OCI-M1 (cell line): ENCODE results near the gene BEND4.
"Not testable (repeated sequence)": the region's sequence is repeated elsewhere in the genome, so short reads cannot be mapped to it uniquely, and the experiment has no call there.

Experiments used
- DNase-seq: peaks from one replicate; lab custom pipeline; 2025; lab: John Stamatoyannopoulos, UW

BEND4 gene

DNA sequence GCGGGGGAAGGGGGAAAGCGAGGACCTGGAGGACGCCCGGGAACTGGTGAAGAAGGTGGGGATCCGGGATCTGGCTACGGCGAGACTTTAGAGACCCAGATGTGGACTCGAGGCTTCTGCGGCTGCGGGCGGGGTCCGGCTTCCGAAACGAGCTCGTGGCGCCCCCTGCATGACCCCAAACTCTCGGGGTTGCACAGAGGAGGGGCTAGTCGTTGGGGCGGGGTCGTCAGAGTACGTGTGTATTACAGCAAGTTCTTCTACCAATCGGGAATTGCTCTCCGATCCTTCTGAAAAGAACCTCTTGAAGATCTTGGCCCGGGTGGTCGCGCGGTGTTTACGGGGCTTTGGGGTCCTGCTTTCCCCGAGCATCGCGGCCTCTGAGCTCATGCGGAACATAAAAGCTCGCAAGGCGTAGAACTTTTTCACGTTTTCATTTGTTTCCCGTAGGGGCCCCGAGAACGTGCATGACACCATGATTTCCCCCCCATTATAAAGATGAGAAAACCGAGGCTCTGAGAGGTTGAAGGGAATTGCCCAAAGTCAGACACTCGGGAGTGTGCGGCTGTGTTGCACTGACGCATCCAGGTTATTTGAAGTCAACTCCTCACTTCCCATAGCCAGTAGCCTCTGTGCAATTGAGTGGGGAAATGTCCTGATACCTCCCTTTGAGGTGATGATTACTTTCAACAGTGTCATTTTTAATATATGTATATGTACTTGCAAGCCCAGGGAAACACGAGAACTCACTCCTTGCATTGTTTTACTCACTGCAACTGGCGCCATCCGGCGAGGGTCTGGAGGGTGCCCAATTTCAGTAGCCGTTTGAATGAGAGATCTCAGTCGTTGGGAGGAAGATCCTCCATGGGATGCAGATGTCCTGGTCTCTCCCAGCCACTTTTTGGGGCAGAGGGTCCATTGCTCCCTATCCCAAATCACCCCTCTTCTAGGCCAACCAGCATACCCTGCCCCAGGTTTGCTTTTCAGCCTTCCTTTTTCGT is at the start of gene BEND4:
TSS of gene BEND4 (minus strand) at position 149 of the 998 bp plus-strand sequence. CDS start 512 bp downstream, outside the sequence.
- no peak for DNase-seq

DNA sequence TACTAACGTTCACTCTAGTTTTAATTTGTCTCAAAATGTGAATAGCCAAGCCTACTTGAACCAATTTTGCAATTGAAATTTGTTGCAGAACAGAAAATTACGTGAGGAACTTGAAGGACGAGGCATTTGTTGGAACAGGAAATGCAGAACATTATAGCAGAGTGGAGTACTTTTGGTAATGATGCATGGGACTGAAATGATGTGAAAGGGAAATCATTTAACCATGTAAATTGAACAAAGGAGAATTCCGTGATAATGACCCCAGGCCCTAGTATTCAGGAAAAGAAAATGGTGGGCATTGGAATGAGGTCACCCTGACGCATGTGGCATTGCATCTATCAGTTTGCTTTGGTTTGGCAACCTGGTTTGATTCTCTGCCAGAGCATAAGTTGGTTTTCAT is 44.9 kb upstream of the BEND4 start:
- no peak for DNase-seq

DNA sequence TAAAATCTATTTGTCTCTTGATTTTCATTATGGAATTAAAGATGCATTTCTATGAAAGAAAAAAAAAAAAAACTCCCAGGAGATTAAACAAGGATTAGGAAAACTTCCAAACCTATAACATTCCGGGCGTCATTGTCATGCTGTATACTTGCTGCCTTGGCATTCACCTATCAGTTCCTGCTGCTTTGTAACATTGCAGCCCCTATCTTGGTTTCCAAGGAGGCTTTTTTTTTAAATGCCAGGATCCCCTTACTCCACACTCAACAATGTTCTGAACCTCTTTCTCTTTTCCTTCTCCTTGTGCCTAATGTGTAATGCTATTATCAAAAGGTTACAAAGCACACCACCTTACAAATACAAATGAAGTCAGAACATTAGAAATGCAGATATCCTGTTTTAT is 20.5 kb upstream of the BEND4 start:
- DNase-seq = no peak

DNA sequence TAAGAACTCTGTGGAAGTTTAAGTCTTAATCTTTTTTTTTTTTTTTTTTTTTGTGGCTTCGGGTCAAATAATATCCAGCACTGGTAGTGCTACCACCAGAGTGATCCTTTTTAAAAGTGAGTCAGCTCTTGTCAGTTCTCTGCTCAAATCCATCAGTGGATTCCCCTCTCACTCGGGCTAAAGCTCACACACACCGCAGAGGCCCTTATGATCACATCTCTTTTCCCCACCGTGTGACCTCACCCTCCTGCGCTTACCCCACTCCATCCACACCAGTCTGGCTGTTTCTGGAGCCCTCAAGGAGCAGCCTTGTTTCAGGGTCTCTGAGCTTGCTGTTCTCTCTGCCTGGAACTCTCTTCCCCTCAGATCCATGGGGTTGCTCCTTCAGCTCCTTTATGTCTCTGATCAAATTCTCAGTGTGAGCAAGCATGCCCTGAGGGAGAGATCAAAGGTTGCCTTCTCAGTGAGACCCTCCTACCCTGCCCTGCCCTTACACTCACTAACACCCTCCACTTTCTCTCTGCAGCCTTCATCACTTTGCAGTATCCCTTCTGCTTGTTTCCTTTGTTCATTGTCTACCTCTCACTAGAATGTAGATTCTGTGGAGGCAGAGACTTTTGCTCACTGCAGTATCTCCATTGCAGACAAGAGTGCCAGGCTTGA is 19.8 kb upstream of the BEND4 start:
- DNase-seq = no peak

DNA sequence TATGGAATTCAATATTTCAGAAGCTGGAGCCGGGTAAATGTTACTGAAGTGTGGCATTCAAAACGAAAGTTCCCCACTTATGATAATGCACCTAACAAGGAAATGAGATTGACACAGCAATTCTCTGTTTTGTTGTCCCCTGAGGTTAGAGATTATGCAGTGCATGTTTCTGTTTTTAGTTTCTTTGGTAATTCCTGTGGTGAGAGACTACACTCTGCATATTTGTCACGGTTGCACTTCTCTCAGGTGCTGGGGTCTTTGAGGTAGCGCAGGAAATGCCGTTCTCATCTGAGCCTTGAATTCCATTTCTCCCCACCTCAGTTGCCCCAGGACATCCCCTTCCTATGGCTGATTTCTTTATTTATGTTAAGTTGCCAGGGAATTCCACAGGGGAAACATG is 15.3 kb upstream of the BEND4 start:
- DNase-seq = no peak

DNA sequence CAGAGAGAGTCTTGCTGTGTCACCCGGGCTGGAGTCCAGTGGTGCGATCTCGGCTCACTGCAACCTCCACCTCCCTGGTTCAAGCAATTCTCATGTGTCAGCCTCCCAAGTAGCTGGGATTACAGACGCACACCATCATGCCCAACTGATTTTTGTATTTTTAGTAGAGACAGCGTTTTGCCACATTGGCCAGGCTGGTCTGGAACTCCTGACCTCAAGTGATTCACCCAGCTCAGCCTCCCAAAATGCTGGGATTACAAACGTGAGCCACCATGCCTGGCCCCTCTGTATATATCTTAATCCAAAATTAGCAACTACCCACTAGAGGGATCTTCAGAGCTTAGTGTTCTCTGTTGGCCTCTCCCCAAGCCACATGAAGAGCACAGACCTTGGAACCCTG is 13.7 kb upstream of the BEND4 start:
- not testable (repeated sequence) for DNase-seq

DNA sequence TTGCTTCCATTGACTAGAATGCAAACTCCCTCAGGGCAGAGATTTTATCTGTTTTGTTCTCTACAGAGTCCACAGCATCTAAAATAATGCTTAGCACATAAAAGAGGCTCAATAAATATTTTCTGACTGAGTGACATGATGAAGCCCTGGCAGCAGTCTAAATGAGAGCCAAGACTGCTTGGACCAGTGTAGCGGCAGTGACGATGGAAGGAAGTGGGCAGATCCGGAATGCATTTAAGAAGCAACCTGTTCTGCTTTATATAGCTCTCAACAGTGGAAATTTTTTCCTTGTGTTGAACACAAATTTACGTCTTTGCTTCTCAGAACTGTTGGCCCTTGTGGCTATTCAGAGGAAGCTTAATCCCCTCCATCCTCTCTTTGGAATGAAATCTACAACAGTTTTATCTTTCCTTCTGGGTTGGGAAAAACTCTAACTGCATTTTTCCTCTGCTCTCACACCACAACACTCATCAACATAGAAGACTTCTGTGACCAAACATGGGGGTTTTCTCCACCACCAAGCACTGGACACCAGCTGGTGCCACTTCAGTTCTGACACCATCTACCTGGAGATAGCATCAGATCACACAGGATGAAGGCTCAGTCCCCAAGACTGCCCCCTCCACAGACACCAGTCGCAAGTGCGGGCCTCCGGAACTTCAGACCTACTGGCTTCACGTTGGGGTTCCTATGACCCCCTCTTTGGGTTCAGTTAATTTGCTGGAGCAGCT is 7.0 kb upstream of the BEND4 start:
- DNase-seq = no peak

DNA sequence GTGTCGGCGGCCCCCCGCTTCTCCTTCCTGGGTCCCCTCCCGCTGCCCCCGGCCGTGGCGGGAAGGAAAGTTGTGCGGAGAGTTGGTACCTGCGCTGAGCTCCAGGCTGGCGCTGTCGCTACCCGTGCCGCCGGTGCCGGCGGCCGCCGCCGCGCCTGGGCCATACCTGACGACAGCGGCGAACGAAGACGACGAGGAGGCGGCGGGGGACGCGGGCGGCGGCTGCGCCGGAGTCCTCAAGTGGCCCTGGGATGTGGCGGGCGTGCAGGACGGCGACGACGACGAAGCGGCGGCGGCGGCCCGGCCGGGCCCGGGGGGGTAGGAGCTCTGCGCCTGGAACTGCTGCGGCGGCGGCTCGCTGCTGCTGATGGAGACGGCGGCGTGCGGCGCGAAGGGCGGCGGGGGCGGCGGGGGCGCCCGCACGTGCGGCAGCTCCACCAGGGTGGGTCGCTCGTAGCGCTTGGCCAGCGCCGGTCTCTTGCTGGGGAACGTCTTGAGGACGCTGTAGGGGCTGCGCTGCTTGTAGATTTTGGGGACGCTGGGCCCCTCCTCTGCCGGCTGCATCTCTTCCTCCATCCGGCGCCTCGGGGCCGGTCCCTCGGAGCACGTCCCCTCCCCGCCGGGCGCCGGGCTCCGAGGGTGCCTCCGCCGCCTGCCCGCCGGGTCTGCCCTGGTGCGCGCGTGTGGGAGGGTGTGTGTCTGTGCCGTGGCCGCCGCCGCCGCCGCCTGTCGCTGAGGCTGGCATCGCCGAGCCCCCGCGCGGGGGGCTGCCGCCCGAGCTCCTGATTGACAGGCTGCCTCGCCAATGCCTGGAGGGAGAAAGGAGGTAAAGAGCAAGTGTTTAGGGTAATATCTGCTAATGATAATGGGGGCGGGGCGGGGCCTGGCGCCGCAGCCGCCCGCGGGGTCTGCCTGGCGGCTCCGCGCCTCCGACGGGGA is 618 bp downstream of the BEND4 start:
- DNase-seq = no peak

DNA sequence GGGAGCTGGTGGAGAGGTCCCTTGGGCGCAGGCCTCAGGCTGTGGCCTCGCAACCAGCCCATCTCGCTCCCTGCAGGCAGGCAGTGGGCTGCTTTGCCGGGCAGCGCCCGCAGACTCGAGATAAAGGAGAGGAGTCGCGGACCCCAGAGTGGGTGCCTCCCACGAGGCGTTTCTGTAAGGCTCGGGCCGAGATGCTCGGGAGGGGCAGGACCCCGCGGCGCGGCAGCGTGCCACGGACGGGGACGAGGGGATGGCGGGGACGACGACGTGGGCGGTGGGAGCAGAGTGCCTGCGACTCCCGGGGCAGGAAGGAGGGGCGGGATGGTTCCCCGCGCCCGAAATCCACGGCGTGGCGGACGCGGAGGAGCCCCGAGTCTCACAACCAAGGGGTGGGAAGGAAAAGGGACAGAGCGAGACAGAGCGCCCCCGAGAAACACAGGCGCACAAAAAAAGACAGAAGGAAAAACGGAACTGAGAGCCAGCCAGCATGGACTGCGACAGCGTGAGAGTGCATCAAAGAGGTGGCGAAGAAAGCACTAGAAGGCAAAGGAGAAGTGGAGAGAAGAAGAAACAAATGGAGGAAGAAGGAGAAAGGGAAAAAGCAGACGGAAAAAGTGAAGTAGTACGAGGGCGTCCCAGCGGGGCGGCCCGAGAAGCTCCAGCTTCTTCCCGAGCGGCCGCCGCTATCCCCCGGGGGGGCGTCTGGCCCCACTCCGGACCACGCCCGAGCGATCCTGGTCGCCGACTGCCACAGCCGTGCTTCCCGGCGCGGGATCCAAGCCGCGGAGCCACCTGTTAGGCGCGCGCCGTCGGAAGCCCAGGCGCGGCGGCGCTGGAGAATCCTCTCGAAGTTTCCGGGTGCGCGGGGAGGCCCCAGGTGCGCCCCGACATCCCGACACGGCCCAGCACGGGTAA is 1.5 kb downstream of the BEND4 start:
- DNase-seq = no peak

DNA sequence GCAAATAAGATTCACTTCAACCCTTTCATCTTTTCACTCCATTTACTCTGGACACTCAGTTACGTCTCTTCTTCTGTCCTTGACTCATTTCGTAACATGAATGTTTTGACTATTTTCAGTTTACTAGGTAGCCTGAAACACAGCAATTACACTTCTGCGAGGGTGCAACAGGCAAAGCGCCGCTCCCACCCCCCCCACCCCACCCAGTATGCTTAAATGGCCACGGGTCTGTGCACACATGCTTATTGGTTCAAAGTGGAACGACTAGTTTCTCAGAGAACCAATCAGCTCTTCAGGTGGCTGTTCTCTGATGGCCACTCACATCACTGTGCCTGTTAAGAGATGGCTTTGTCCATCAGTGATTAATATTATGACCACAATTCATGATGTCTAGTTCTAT is 3.5 kb downstream of the BEND4 start:
- DNase-seq = no peak

DNA sequence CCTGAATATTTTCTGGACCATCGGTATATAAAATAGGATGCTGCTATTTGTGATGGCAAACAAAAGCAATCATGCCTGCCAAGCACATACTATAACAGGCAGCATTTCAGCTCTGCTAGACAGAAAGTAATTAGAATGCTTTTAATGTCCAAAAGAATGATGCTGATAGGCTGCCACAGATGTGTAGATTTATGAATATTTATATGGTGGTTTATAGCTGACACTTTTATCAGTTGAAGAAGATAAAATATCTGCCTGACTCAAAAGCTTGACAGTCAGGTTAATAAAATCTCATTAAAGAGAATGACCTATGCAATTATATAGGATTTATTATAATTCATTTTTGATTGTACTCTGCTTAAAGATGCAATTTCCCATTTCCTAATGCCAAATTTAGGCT is 4.0 kb downstream of the BEND4 start:
- no peak for DNase-seq

DNA sequence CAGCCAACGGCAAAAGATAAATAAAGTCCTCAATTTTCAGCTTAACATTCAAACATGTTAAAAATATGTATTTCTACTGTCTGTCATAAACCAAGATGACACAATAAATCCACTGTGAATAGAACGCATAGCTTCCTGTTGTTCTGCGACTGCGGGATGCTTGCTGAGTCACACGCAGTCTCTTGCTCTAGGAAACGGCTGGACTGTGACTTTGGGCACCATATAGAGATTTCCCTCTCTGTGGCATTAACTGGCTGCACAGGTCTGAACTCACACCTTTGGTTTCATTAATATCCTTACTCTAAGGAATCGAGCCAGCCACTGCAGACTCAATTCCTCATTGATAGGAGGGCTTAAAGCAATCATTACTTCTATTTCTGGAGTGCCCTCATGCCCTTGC is 8.4 kb downstream of the BEND4 start:
- DNase-seq = no peak

DNA sequence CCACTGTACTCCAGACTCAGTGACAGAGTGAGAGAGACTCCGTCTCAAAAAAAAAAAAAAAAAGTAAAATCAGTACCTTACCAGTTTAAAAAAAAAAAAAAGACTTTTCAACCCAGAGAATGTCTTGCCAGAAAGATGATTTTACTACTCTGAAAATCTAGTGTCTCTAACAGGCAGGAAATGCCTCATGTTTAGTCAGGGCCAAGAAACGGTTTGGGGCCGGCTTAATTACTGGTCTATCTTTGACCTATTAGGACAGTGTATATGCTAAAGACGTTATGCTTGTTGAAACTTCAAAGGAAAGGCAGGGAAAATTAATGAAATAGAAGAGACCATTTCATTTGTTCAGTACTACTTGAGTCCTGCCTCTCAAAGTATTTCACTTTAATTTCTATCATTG is 9.9 kb downstream of the BEND4 start:
- DNase-seq = no peak

DNA sequence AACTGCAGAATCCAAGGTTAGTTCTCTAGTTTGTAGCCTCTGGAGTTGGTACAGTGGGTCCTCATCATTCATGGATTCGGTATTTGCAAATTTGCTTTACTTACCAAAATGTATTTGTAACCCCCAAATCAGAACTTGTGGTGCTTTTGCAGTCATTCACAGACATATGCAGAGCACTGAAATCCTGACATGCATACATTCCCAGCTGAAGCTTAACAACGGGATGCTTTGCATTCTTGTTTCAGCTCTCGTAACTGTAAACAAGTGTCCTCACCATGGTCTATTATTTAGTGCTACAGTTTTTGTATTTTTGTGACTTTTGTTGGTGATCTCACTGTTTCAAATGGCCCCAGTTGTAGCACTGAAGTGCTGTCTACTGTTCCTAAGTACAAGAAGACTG is 16.1 kb downstream of the BEND4 start:
- no peak for DNase-seq

DNA sequence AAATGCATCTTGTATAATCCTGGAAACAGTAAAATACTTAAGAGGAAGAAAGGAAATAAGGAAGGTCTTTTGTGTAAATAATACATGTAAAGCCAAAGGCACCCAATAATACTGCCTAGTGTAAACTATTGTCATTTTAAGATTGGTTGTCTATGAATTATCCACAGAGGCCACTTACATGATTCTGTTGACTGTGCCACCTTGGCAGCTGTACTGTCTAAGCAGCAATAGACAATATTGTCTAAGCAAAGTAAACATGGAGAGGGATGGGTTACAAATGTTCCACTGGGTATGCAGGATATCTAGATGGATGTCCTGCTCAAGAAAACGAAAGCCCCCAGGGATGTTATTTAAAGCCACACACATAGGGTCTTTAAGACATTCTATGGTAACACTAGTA is 19.4 kb downstream of the BEND4 start:
- DNase-seq = no peak

DNA sequence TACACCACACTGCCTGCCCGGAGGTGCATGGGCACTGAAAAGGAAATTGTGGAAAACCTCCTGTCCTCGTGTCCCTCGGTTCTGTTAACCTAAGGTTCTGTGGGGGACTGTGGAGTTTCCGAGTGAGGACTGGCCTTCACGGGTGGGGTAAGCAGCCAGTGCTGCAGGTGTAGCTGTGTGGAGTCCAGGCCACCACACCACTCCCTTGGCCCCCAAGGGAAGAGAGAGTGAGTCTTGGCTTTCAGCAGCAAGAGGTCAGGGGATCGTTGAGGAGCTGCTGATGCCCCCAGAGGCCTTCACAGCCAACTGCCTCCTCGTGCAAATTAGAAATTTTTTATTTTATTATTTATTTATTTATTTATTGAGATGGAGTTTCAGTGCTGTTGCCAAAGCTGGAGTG is 20.4 kb downstream of the BEND4 start:
- no peak for DNase-seq

DNA sequence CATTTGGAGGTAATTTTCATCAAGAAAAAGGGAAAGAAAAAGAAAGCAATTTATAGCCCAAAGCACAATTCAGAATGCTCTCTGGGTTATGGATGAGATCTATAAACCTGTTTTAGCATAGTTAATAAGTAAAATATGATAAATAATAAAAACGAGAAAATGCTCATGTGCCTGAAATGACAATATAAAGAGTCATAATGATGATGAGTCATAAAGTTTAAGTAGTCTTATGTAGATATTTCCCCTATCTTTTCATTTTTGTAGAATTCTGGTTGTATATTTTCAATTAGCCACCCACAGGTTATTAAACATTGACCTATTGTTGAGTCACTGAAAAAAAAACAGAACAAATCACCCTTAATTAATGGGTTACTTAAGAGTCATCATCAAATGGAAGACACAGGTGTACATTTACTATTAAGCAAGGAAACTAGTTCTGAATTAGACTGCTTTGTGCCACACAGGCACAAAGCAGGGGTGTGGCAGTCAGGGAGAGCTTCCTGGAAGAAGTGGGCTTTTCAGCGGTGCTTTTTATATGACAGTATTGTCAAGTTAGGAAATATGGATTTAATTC is 29.3 kb downstream of the BEND4 start:
- DNase-seq = no peak

DNA sequence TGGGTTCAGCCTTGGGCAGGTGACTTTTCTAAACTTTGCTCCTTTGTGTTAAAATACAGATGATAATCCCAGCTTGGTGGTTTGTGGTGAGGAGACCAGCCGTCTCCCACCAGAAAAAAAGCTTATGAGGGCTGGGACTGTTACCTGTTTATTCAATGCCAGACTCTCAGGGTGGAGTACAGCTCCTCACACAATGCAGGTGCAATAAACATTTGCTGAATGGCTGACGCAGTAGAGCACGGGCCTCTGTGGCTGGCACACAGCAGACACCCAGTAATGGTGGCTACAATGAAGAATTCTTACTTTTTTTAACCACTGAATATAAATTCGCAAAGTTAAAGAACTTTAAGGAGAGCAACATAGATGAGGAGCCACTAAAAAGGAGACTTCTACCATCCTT is 30.2 kb downstream of the BEND4 start:
- no peak for DNase-seq

DNA sequence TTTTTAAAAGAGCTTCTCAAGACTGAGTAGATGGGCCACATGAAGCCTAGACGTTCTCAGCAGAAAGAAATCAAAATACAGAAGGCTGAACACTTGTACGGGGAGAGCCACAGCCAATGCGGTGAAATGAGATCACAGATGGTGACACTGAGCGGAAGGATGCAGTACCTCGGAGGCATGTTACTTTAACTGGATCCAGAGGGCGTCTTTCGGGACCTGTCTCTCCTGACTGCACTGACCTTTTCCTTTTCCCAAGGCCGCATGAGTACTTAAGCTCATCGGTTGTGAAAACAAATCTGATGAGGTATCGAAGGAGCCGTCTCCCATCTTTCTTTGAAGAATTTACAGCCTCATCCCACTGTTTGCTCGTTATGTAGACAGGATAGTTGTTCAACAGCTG is 32.6 kb downstream of the BEND4 start:
- no peak for DNase-seq

DNA sequence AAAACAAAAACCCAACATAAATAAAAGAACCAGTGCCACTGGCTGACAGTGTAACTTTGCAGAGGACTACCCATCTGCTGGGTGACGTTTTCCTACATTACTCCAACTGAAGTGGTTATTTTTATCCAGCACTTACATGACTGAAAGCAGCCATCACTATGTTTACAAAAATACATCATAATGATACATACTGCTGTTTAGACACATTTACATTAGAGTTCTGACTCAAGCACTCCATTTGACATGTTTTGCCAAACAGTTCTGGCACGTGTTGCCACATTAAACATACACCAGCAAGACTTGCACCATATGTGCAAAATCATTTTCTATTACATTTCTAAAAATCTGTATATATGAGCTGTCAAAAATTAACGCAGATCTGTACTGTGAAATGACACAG is 39.6 kb downstream of the BEND4 start:
- no peak for DNase-seq
